Stimulated activated CD4-positive, alpha-beta T cell treated with anti-CD3 and anti-CD28 coated beads, Interleukin-1b, Interleukin-23, amount 100 ng/mL, for 48 hours (primary cell): ENCODE results near the gene CEP55.
"Not testable (repeated sequence)": the region's sequence is repeated elsewhere in the genome, so short reads cannot be mapped to it uniquely, and the experiment has no call there.

ENCODE experiments used
- DNase-seq: peaks from one replicate; pipeline ENCODE4 v3.0.0-alpha.2; 2020

The CEP55 gene

DNA sequence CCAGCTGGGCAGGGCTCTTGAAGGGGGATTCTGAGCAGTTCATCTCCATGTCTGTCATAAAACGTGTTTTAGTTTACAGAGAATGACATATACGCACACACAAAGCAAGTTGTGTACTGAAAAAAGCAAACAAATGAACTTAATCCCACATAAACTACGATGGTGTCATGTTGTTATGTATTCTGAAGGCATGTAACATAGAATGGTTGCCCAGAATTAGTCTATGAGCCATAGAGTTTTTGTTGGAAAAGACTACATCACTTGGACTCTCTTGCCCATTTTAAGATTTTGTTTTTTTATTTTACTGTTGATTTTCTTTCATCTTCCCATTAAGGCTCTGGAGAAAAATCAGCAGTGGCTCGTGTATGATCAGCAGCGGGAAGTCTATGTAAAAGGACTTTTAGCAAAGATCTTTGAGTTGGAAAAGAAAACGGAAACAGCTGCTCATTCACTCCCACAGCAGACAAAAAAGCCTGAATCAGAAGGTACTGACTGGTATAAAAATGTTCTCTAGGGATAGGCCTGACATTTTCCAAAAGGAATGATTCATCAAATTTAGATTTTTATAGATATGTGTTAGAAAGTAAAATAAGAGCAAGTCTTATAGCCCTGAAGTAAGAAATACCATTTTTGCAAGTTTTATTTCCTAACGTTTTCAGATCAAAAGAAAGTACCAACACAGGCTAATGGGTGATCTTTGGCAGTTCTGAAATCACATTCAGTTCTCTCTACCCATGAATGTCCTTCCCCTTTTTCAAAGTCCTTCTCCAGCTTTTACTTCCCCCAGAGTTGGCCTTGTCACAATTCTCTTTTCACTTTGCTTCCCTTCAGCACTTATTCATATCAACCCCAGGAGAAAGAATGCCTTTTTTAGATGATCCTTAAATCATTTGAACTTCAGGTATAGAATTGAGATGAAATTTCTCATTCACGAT lies 18.9 kb downstream of the CEP55 start:
- DNase-seq = no peak

DNA sequence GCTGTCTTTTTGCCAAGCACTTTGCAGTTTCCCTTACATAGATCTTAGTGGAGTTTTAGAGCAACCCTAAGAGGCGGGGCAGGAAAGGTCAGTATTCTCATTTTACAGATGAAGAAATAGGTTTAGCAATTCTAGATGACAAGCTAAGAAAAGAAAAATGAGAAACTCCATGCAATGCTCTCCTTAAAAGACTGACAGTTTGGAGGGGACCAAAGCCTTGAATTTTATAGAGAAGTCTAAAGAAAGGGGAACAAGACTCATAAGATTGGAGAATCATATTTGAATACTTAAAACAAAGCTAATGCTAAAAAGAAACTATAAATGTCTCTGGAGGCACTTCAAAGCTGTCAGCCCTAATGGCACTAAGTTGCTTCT lies 19.6 kb downstream of the CEP55 start:
- no peak for DNase-seq

DNA sequence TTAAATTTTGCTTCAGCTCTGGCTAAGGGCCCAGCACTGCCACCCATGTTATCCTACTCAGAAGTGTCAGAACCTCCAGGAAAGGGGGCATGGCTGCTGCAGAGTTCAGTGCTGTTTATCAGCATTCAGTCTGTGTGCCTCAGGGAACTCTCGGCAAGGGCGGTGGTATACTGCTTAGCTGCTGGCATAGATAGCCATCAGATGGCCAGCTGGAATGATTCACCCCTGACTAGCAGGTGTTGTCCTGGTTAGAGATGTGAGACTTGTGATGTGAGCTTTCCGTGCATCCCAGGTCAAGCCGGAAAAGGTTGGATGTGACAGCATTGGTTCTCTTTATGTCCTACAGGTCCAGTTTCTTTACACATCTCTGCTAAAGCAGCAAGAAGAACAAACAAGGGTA lies 22.1 kb downstream of the CEP55 start:
- DNase-seq = no peak

DNA sequence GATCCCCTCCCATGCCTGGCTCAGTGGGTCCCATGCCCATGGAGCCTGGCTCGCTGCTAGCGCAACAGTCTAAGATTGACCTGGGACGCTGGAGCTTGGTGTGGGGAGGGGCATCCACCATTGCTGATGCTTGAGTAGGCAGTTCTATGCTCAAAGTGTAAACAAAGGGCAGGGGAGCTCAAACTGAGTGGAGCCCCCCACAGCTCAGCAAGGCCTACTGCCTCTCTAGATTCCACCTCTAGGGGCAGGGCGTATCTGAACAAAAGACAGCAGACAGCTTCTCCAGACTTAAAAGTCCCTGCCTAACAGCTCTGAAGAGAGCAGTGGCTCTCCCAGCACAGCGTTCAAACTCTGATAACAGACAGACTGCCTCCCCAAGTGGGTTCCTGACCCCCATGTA lies 38.9 kb downstream of the CEP55 start:
- DNase-seq = no peak

DNA sequence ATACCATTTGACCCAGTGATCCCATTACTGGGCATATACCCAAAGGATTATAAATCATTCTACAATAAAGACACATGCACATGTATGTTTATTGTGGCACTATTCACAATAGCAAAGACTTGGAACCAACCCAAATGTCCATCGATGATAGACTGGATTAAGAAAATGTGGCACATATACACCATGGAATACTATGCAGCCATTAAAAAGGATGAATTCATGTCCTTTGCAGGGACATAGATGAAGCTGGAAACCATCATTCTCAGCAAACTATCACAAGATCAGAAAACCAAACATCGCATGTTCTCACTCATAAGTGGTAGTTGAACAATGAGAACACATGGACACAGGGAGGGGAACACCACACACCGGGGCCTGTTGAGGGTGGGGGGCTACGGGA lies 44.5 kb downstream of the CEP55 start:
- DNase-seq = not testable (repeated sequence)

DNA sequence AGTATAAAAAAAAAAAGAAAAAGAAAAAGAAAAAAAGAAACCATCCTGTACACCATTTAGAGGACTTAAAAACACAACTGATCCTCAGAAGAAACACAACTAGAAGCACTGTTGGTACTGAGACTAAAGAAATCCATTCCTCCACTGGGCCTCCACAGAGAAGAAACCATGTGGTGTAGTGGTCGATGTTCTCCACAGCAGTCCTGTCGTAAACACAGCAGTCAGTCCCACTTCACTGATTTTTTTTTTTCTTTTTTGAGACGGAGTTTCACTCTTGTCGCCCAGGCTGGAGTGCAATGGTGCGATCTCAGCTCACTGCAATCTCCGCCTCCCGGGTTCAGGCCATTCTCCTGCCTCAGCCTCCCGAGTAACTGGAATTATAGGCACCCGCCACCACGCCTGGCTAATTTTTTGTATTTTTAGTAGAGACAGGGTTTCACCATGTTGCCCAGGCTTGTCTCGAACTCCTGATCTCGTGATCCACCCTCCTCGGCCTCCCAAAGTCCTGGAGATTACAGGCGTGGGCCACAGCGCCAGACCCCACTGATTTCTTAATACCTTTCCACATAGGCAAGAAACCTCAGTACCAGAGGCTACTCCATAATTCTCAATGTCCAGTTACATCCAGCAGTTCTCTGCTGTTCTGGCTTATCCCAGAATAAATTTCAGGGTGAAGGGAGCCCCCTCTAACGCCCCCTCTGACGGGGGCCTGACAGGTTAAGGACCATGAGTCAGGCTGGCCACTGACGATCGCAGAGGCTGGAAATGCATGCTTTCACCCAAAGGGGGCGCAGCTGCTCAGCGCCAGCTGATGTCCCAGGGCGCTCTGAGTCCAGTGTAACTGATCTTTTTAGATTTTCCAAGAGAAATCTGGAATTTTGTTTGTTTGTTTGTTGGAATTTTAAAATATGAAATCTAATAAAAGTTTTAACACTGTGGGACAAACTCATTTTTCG lies 45.3 kb downstream of the CEP55 start:
- DNase-seq = no peak

DNA sequence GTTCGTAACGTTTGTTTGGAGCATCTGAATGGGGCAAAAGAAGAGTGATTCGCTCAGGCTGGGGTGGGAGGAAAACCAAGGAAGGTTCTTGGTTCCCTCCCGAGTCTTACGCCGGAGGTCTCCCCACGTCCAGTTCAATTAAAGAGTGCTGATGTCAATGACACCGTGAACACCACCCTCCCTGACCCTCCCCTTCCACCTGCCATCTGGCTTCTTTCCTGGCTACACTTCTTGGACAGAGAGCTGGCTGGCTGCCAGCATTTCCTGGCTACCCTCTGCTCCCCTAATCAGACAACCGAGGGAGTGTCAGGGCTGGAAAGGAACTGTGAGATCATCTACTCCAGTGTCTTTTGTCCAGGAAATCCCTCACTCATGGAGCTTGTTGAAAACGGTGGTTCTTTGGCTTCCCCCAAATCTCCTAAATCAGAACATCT lies 46.0 kb downstream of the CEP55 start:
- no peak for DNase-seq

DNA sequence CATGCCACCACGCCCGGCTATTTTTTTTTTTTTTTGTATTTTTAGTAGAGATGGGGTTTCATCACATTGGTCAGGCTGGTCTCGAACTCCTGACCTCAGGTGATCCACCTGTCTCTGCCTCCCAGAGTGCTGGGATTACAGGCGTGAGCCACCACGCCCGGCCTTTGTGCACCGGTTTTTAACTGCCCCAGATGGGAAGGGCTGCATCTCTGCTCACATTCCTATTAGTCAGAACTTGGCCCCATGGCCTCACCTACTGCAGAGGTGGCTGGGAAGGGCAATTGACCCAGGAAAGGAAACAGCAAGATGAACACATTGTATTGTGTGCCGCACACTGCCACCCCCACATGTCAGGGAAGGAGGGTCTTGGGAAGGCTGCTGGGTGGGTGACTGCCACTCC lies 50.6 kb downstream of the CEP55 start:
- DNase-seq = not testable (repeated sequence)

DNA sequence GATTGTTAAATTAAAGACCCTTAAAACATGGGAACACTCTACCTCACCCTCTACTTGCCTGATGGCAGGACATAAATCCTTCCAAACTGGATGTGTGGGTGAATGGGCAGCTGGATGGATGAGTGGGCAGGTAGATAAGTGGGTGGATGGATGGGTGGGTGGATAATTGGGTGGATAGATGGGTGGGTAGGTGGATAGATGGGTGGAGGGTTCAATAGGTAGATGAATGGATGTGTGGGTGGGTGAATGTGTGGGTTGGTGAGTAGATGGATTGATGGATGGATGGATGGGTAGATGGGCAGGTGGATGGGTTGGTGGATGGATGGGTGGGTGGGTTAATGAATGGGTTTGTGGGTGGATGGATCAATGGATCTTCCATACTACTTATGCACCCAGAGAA lies 51.1 kb downstream of the CEP55 start:
- DNase-seq = no peak

DNA sequence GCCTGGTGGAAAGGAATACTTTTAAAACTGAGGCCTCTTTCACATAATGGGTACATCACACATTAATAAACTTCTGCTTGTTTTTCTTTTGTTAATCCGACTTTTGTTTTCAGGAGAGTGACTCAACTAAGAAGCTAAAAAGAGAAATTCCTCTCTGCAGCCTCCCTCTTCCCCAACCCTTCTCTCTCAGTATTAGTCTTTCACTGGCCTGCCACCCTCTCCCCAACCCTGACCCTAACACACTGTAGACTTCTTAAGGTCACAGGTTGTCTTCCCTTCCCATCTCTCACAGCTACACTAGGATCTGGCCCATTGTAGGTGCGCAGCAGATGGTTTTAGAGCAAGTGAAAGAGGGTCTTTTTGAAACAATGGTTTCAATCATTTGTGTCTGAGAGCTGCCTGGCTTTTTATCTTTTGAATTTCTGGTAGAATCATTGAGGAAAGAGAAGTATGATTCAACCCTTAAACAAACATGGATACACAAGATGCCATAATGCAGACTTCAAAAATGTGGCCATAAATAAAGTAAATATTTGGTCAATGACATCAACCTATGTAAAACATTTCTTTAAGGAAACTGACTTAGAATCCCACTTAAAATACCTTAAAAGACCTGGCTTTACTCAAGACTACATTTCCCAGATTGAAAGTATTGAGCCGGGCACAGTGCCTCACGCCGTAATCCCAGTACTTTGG lies 52.1 kb downstream of the CEP55 start:
- no peak for DNase-seq

DNA sequence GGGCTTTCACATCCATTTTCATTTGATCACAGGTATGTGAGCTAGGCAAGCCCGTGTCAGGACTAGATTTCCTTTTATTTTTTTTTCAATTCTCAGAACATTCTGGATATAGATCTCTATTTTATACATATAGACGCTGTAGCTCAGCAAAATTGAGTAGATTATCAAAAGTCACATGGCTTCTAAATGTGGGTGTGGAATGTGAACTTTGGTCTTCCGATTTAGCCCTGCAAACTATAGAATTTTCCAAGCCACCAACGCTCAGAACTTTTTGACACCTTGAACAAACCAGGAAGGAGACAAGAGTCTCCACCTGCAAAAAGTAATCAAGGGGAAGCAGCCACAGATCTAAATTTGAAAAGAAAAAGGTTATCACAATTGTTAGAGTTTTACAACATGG lies 54.2 kb downstream of the CEP55 start:
- no peak for DNase-seq

DNA sequence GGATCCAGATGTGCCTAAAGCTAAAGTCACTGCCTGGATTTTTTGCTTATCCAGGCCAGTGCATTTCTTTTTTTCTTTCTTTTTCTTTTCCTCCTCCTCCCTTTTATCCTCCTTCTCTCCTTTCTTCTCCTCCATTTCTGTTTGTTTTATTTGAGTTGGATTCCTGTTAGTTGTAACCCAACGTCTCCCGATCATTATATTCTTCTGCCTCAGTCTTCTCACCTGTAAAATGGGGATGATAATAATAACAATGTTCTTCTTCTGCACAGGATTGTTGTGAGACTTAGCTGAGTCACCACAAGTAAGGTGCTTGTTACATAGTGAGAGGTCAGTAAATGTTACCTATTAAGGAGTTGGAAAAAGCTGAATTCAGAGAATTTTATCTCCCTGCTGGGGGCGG lies 56.4 kb downstream of the CEP55 start:
- DNase-seq = no peak

DNA sequence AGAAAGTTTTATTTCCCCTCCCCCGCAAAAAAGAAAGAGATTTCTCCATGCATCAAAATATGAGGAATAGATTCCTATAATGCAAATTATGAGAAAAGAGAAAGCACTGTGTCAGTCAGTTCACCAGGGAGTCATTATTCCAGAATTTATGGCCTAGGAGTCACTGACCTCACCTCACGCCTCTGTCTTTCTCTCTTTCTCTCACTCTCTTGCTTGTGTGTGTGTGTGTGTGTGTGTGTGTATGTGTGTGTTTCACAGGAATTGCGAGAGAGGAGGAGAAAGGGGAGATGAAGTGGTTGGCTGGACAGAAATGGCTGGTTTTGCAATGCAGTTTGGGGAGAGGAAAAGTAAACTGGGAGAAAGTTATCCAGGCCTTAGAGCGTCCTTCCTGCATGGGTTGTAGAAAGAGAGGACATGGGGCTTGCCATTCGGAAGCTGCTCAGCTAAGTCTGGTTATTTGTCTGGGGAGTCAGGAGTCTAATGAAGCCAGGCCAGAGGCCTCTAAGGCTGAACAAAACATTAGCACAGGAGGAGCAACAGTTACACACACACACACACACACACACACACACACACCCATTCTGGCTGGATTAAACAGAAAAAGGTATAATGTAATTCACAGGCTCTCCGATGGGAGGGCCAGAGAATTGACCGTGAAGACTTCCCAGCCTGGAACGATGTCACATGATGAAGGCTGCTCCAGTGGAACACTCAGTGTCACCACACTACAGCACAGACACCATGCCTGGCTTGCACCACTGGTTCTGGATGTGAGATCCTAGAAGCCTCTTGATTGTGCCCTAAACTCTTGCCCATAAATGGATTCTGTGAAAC lies 57.3 kb downstream of the CEP55 start:
- DNase-seq = no peak

DNA sequence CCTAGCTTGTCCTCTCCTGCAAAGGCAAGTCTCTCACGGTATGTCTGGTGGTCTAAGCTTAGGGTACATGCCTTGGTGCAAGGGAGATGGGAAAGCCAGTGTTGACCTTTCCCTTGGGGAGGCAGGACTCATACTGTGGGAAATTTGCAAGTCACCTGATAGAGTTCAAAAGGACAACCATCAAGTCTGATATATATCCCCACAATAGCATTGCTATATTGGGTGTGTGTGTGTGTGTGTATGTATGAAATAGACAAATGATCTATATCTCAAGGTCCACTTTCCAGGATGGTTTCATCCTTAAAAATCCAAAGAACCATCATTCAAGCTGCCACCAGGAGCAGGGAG lies 57.9 kb downstream of the CEP55 start:
- DNase-seq = no peak

DNA sequence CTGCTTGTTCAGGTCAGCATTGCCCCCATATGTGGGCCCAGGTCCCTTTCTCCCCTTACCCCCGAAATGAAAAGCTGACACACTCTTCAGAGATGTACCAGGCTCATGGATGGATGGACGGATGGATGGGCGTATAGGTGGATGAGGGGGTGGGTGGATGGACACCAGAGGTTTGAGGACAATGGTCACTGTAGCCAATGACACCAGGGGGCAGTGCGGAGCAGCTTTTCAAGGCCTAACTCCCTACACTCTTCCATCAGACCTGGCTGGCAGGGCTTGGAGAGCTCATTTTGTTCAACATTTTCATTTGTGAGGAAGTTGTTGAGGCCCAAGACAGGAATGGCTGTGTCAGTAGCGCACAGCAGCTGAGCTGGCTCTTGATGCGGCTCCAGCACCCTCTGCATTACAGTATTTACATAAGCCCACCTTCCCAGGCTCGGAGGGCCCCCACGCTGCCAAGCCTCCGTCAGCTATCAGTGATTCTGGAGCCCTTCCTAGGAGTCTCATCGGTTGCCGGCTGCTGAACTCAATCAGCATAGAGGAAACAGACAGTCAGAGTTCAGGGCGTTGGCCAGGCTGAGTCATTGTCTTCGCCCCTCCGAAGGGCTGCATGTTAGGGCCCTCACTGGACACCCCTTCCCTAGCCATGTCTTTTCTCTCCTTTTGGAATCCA lies 58.5 kb downstream of the CEP55 start:
- peak; percentile 24 for DNase-seq

DNA sequence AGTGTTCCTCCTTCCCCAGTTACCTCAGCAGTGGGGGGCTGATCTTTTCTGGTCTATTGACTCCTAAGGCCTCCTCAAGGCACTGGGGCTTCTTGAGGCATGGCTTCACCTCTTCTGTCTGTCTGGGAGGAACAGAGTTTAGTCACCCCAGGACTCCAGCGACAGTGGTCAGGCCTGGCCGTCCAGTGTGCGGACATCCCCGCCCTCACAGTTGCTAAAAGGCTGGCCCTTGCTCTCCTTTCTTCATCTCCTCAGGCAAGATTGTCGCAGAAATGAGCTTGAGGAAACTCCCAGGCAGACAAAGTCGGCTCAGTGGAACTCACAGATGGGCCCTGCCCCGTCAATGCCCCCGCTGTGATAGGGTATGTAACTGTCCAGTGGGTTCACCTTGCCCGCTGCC lies 63.1 kb downstream of the CEP55 start:
- no peak for DNase-seq

DNA sequence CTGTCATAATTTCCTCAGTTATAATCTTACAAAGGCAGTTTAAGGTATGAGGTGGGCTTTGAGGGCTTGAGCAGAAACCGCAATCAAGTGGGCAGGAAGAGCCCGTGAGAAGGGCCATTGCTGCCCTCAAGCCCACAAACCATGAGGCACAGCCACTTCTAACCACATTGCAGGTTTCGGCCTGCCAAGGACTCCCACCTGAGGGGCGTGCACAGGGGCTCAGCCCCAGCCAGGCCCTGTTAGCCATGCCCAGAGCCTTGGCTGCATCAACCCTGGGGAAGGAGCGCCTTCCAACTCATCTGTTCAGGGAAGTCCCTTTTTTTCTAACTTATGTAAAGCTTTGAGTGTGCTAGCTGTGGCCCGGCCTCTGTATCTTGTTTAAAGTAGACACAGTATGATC lies 64.1 kb downstream of the CEP55 start:
- DNase-seq = no peak

DNA sequence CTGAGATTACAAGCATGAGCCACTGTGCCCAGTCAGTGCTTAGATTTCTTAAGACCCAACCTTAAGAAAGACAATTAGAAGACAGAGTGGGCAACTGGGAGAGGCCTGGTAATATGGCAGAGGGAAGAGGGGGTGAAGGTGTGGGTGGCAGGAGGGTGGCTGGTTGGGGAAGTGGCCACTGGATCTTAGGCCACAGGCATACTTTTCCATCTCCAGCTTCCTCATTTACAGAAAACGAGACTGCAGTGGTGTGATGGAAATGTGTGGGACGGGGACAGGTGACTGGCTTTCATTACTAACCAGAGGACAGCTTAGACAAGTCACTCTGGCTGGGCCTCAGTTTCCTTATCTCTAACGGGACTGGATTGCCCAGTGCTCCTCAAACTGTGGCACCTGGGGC lies 69.0 kb downstream of the CEP55 start:
- DNase-seq = no peak

DNA sequence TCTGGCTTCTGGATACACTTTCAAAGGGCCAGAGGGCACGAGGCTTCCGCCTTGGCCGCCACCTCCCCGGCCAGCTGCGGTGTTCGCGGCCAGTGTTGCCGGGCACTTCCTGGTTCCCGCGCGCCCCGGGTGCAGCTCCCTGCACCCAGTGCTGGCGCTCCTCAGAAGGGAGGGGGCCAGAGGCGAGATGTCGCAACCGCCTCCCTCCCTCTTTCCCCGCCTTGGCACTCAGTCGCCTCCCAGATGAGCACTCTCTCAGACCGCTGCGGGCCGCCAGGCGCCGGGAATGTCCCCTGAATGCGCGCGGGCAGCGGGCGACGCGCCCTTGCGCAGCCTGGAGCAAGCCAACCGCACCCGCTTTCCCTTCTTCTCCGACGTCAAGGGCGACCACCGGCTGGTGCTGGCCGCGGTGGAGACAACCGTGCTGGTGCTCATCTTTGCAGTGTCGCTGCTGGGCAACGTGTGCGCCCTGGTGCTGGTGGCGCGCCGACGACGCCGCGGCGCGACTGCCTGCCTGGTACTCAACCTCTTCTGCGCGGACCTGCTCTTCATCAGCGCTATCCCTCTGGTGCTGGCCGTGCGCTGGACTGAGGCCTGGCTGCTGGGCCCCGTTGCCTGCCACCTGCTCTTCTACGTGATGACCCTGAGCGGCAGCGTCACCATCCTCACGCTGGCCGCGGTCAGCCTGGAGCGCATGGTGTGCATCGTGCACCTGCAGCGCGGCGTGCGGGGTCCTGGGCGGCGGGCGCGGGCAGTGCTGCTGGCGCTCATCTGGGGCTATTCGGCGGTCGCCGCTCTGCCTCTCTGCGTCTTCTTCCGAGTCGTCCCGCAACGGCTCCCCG lies 70.2 kb downstream of the CEP55 start, which contains the start of gene FFAR4:
TSS of gene FFAR4 (plus strand) at position 231 of the 842 bp plus-strand sequence. CDS start at position 287, 56 bp downstream.
- no peak for DNase-seq

DNA sequence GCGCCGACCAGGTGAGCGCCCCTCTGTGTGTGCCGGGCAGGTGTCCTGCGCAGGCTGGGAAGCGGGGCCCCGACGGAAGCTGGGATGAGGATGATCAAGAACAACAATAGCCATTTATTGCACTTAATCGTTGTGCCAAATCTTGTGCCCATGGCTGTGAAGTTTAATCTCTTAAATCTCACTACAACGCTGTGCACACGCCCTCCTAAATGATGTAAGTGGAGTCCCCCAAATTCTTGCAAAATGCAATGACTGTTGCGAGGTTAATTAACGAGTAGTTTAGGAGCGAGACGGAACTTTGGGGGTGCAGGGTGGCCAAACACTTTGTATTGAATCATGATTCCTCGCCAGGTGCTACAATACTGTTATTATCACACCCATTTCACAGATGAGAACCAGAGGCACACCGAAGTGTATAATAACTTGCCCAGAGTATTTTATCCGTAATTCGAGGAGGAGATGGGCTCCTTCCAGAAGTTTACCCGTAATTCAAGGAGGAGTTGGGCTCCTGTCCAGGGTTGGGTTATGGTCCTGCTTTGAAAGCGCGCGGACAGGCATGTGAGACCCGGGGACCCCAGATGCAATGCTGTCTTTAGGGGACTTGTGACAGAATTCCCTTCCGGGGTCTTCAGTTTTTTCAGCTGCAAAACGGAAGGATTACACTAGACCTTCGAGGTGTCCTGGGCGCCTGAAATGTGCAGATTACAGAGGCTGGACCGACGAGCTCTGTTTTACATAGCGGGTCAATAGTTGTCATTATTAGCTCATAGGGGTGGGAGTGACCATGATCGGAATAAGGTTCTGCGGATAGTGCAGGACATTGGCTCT lies 71.1 kb downstream of the CEP55 start:
- no peak for DNase-seq
